Keratinocyte (primary cell): ENCODE data around the gene TMA16.

Experiments
- CTCF ChIP-seq, 3 experiments: IDR thresholded peaks in 1 of 3; conservative IDR thresholded peaks in 1 of 3; optimal IDR thresholded peaks in 1 of 3; 2 replicates in 2 of 3; 3 replicates in 1 of 3; pipeline versions ENCODE3 to v1.5.1; 2011; ENCODE audit warnings: low read length in 3 of 3, mild to moderate bottlenecking in 3 of 3, moderate library complexity in 2 of 3, control low read depth in 1 of 3, inconsistent platforms in 1 of 3; ENCODE audit not compliant: insufficient read depth in 2 of 3; ENCODE audit errors: extremely low read depth in 1 of 3
- EZH2 ChIP-seq: IDR thresholded peaks from one replicate; pipeline ENCODE4 v1.6.1; 2012; ENCODE audit warnings: inconsistent platforms, mild to moderate bottlenecking, low read length, moderate library complexity

GRCh38 chr4:163528653-163529052 lies 34.2 kb downstream of the TMA16 start:
- TF ChIP-seq CTCF (optimal IDR thresholded peaks at IDR 0.05 in 1 of 3, IDR thresholded peaks at IDR 0.05 in 1 of 3, conservative IDR thresholded peaks at IDR 0.05 in 1 of 3; ENCODE audit: extremely low read depth in 1 of 3, insufficient read depth in 2 of 3, low read length in 3 of 3) (no peak), EZH2 (no peak)
